Epithelial cell of esophagus (primary cell): ENCODE data around the gene MEOX2.

Experiments
- DNase-seq: peaks from one replicate; pipeline ENCODE4 v3.0.0; 2010; ENCODE audit warnings: low read depth
- H3K4me3 ChIP-seq: 2 replicates; pipeline ENCODE4 v1.5.1; 2011; ENCODE audit warnings: mild to moderate bottlenecking, low read length, control low read depth
- TF ChIP-seq, protein P1 (sequence below): IDR thresholded peaks from 2 replicates; pipeline ENCODE4 v1.5.1; 2011; ENCODE audit warnings: low read depth, mild to moderate bottlenecking, low read length, control low read depth, inconsistent platforms; ENCODE audit not compliant: insufficient read depth; ENCODE audit errors: missing control alignments

The MEOX2 gene

DNA sequence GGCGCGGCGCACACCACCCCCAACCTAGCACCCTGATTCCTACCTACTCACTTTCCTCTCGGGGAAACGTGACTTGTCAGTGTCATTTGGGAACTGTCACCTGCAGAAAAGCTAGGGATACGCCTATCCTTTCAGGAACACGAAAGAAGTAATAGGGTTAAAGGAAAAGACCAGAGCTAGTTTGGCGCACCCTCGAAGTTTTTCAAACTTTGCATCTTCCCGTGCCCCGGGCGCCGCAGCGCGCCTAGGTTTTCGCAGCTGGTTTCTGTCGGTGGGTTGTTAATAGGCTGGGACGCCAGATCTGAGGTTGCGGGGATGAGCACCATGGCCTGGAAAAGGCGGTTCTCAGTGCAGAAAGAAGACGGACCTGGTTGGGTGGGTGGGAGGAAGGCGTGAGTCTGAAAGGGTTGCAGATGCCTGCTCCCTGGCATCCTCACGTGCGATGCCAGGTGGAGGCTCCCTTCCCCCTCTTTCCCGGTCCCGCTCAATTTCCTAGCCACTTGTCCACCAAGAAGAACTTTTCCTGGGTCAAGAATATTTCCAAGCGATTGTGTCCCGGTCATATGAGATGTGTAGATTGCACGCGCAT, 568 bp upstream of the MEOX2 start:
- no peak for DNase-seq
- no peak overlapping the region for H3K4me3 ChIP-seq
- TF ChIP-seq, protein P1, sequence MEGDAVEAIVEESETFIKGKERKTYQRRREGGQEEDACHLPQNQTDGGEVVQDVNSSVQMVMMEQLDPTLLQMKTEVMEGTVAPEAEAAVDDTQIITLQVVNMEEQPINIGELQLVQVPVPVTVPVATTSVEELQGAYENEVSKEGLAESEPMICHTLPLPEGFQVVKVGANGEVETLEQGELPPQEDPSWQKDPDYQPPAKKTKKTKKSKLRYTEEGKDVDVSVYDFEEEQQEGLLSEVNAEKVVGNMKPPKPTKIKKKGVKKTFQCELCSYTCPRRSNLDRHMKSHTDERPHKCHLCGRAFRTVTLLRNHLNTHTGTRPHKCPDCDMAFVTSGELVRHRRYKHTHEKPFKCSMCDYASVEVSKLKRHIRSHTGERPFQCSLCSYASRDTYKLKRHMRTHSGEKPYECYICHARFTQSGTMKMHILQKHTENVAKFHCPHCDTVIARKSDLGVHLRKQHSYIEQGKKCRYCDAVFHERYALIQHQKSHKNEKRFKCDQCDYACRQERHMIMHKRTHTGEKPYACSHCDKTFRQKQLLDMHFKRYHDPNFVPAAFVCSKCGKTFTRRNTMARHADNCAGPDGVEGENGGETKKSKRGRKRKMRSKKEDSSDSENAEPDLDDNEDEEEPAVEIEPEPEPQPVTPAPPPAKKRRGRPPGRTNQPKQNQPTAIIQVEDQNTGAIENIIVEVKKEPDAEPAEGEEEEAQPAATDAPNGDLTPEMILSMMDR: no peak

DNA sequence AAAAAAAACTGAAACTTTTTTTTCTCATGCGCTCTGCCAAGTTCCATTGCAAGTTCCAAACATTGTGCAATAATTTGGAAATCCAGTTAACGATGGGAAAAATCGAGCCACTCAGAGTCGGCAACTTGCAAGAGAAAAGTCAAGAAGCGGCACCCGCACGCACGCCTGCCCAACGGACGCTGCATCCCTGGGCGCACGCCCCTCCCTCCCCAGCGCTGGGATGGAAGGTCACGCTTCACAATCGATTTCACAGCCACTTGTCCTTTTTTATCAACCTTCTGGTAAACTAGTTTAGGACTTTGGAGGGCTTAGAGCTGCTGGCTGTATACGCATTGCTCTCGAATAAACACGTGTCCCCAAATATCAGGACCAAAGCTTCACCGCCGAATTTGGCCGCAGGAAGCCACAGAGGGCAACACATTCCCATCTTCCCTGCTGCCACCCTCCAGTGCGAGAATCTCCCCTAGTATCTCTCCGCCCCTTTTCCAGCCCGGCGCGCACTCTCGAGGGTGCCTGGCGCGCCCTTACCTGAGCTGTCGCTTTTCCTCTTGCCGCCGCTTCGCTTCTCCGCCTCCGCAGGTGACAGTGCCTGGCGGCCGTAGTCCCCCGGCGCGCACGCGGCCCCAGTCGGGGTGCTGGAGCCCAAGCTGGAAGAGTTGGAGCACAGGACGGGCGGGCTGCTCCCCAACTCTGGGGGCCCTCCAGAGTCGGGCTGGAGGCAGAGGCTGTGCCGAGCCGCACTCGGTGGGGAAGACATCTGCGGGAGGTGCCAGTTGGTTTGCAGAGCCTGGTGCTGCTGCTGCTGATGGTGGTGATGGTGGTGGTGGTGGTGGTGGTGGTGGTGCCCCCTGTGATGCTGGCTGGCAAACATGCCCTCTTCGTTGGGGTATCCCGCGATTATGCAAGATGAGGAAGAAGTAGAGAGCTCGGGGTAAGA, 857 bp downstream of the MEOX2 start:
- DNase-seq: peak; percentile 21
- TF ChIP-seq, protein P1: no peak
- H3K4me3 ChIP-seq: no peak overlapping the region

DNA sequence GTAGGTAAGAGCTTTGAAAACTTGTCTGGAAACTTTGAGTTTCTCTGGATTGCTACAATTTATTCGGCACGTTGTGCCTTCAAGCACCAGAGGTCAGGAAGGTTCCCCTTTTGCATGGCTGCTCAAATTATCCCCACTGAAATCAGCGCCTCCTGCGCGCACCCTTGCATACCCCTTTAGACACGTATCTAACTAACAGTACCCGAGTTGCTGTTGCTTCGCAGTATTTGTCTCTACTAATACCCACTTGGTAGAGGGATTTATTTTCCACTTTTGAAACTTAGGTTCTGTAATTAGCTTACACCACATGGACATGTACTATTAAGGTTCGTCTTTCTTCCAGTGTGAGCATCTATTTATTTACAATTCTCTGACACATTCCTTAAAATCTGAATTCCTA, 1.6 kb downstream of the MEOX2 start:
- no peak for DNase-seq
- TF ChIP-seq, protein P1: no peak
- no peak overlapping the region for H3K4me3 ChIP-seq

DNA sequence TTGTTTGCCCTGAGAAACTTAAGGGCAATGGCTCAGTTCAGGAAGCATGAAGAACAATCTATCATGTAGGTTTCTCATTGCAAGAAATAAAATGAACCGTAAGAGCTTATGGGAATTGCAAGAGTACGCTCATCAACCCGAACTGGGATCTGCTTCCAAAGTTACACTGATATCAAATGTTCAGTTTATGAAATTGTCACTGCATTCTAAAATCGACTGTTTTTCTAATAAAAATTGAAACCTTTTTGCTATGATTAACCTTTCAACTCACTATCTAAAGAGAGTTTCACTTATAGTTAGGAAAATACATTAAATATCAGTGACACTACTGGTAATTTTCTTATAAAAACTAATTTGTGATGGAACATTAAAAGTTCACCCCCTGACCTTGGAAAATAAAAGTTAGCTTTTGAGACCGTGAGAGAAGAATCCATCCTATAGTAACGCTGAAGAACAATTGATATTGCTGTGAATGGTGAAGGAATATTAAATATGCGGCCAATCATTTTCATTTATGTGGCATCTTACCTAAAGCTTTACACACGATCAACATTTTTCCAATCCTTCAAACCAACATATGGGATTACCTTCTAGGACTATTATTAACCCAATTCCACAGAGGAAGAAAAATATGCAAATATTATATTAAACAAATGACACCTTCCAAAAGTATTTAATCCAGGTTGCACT, 2.2 kb downstream of the MEOX2 start:
- H3K4me3 ChIP-seq: no peak overlapping the region
- TF ChIP-seq, protein P1: no peak
- DNase-seq: no peak

DNA sequence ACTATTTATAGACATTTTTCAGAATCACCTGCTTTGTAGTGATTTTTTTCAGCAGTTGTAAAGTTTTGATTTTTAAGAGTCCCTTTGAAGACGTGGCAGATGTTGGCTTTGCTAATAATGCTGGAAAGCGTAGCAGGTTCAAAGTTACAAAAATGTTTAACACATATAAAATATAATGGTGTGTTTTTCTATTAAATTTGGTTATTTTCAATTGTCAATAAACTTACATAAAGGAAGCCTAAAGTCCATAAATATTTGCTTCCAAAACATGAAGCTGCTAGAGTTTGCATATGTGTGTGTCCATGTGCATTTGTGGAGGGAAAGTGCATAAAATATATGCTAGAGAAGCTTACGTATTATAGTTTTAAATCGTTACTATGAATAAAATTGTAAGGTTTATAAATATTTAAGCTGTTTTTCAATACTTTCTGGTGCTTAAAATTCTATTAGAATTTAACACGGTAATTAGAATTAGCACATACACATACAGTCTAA, 3.7 kb downstream of the MEOX2 start:
- DNase-seq: no peak
- no peak overlapping the region for H3K4me3 ChIP-seq
- TF ChIP-seq, protein P1: no peak

DNA sequence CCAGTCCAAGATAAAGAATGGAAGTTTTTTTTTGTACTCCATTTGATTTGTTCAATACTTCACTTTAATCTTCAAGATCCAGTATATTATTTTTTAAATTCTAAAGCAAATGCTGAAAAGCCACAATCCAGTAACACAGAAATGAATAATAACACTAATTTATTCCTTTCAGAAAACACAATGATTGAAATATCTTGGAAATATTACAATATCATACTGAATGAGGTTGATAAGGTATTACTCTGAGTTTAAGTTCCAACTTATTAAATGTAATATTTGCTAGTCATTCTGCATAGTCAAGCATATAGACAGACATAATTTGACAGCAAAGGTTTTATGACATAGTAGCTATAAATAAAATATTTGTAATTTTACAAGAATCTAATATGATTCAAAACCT, 4.4 kb downstream of the MEOX2 start:
- H3K4me3 ChIP-seq: no peak overlapping the region
- no peak for DNase-seq
- TF ChIP-seq, protein P1: no peak
